Urinary bladder (tissue), 4 donors: ENCODE data around the gene SYNJ2. TPM values are rescaled to one million over a fixed set of nuclear protein-coding genes. Genes with fewer than 3 reads are reported as not detected.
A peak's percentile ranks its signal among the peaks of the same experiment; 100 is the strongest.
"Not testable (repeated sequence)": the region's sequence is repeated elsewhere in the genome, so short reads cannot be mapped to it uniquely, and the experiment has no call there.

ENCODE experiments used
- DNase-seq: peaks from one replicate; pipeline ENCODE4 v3.0.0-alpha.2; 2015; ENCODE audit errors: extremely low spot score
- H3K27ac ChIP-seq: one replicate; pipeline ENCODE4 v1.5.1; 2013; ENCODE audit warnings: low read depth, mild to moderate bottlenecking, moderate library complexity
- H3K36me3 ChIP-seq: one replicate; pipeline ENCODE4 v1.6.1; 2013; ENCODE audit warnings: mild to moderate bottlenecking, moderate library complexity; ENCODE audit not compliant: insufficient read depth
- H3K4me1 ChIP-seq: one replicate; pipeline ENCODE4 v1.6.1; 2013; ENCODE audit warnings: mild to moderate bottlenecking, moderate library complexity; ENCODE audit not compliant: insufficient read depth
- H3K4me3 ChIP-seq: one replicate; pipeline ENCODE4 v1.5.1; 2013; ENCODE audit warnings: low read depth, low read length
- WGBS: extraction: QIAGEN DNeasy Blood & Tissue Kit; methylation state at CpG from one replicate; pipeline ENCODE4 v1.1.7; 2013; 5-methylcytosine and 5-hydroxymethylcytosine counted together
- polyA plus RNA-seq: library from polyadenylated mRNA; stranded (reverse); fragments of 200-250 nt; gene quantifications from one replicate; pipeline ENCODE4 v1.2.3, GENCODE V29; 2013
- total RNA-seq: library from RNA; depleted of rRNA; stranded (reverse); fragments of >200 nt; gene quantifications from one replicate; pipeline ENCODE4 v1.2.3, GENCODE V29; 2014
- donor health status: healthy with polysubstance abuse.
- donor health status: healthy.

SYNJ2 gene, protein sequence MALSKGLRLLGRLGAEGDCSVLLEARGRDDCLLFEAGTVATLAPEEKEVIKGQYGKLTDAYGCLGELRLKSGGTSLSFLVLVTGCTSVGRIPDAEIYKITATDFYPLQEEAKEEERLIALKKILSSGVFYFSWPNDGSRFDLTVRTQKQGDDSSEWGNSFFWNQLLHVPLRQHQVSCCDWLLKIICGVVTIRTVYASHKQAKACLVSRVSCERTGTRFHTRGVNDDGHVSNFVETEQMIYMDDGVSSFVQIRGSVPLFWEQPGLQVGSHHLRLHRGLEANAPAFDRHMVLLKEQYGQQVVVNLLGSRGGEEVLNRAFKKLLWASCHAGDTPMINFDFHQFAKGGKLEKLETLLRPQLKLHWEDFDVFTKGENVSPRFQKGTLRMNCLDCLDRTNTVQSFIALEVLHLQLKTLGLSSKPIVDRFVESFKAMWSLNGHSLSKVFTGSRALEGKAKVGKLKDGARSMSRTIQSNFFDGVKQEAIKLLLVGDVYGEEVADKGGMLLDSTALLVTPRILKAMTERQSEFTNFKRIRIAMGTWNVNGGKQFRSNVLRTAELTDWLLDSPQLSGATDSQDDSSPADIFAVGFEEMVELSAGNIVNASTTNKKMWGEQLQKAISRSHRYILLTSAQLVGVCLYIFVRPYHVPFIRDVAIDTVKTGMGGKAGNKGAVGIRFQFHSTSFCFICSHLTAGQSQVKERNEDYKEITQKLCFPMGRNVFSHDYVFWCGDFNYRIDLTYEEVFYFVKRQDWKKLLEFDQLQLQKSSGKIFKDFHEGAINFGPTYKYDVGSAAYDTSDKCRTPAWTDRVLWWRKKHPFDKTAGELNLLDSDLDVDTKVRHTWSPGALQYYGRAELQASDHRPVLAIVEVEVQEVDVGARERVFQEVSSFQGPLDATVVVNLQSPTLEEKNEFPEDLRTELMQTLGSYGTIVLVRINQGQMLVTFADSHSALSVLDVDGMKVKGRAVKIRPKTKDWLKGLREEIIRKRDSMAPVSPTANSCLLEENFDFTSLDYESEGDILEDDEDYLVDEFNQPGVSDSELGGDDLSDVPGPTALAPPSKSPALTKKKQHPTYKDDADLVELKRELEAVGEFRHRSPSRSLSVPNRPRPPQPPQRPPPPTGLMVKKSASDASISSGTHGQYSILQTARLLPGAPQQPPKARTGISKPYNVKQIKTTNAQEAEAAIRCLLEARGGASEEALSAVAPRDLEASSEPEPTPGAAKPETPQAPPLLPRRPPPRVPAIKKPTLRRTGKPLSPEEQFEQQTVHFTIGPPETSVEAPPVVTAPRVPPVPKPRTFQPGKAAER (N-terminal part only)
- total RNA-seq: 14.3 TPM
- polyA plus RNA-seq: 10.7 TPM

DNA sequence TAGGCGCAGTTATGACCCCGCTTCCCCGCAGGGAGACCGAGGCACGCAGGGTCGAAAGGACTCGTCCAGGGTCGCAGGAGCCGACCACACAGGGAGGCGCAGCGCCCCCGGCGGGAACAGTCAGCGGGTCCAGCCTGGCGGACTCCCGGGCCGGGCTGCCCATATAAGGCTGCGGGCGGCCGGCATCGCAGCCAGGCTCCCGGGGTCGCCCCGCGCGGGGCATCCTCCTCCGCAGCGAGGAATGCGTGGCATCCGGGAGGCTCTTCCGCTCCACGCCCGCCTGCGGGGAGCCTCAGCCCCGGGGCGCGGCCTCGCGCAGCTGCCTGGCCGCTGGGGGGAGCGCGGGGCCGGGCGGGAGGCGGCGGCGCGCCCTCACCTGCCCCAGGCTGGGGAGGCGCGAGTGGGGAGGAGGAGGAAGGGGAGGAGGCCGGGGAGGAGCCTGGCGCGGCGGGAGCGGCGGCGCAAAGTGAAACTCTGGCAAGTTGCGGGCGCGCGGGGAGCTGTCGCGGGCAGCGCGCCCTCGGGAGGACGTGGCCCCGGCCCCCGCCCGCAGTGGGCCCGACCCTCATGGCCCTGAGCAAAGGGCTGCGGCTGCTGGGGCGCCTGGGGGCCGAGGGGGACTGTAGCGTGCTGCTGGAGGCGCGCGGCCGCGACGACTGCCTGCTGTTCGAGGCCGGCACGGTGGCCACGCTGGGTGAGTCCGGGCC lies at the start of gene SYNJ2:
Gene SYNJ2, plus strand, starts transcription at position 469 of the 707 bp plus-strand sequence. Its CDS starts 99 bp downstream, at position 568.
- Histone ChIP-seq H3K27ac (peak within 1 kb of the TSS; percentile 70), H3K4me1 (no peaks in the 10 kb centered on the region), H3K36me3 (no peaks in the 10 kb centered on the region), H3K4me3 (peak within 1 kb of the TSS; percentile 84)
- under 1% methylated on average over 86 of the region's 86 CpGs for WGBS
- DNase-seq: no peak

DNA sequence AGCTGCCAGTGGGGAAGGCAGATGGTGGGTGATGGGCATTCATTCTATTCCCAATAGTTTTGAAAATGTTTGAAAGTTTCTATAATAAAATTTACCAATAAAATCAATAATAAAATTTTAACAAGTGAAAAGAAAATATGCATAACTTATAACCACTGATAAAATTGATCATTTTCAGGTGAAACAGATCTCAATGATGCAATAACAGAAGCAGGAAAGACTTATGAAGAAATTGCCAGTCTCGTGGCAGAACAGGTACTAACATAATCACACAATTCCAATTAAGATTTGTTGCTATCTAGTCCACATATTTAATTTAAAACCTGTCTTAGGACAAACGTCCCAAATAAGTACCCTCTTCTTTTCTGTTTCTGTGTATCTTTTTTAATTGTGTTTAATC lies 45.9 kb upstream of the SYNJ2 start:
- H3K4me3 ChIP-seq: no peak overlapping the region
- no peaks in the 10 kb centered on the region for H3K36me3 ChIP-seq
- H3K27ac ChIP-seq: no peak overlapping the region
- H3K4me1 ChIP-seq: no peaks in the 10 kb centered on the region
- DNase-seq: no peak
- WGBS: 74% methylated on average over 2 of the region's 2 CpGs

DNA sequence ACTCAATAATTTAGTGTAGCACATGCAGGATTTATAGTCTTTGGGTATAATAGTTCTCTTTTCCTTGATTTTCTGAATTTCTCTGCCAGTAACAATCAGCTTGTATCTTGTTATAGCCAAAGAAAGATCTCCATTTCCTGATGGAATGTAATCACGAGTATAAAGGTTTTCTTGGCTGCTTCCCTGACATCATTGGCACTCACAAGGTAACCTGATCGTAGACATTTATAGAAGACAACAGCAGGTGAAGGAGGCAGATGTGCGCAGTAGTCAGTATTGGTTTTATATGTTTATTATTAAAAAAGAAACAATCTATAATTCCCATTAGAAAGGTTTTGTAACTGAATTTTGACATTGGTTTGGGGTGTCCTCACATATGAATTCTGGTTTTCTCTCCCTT lies 44.3 kb upstream of the SYNJ2 start:
- no peak for DNase-seq
- WGBS: 89% methylated on average over 3 of the region's 3 CpGs
- H3K27ac ChIP-seq: no peak overlapping the region
- no peak overlapping the region for H3K4me3 ChIP-seq
- no peaks in the 10 kb centered on the region for H3K4me1 ChIP-seq
- H3K36me3 ChIP-seq: no peaks in the 10 kb centered on the region

DNA sequence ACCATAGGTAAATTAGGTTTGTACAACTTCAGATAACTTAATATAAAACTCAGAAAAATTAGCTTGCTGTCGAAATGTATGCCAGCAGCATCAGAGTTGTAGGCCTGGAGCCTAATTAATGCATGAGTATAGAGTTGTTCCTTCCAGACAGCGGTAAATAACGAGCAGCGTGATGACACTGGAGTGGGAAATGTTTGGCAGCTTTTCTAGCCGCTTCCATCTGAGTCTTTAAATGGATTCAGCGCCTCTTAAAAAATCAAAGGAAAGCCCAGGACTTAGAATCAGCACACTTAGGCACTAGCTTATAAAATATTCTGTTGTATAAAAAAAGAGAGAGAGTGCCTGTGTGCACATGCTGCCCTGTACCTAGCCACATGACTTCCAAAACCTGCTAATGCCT lies 43.7 kb upstream of the SYNJ2 start:
- WGBS: 92% methylated on average over 6 of the region's 6 CpGs
- DNase-seq: no peak
- Histone ChIP-seq H3K4me3 (no peak overlapping the region), H3K27ac (no peak overlapping the region), H3K36me3 (no peaks in the 10 kb centered on the region), H3K4me1 (no peaks in the 10 kb centered on the region)

DNA sequence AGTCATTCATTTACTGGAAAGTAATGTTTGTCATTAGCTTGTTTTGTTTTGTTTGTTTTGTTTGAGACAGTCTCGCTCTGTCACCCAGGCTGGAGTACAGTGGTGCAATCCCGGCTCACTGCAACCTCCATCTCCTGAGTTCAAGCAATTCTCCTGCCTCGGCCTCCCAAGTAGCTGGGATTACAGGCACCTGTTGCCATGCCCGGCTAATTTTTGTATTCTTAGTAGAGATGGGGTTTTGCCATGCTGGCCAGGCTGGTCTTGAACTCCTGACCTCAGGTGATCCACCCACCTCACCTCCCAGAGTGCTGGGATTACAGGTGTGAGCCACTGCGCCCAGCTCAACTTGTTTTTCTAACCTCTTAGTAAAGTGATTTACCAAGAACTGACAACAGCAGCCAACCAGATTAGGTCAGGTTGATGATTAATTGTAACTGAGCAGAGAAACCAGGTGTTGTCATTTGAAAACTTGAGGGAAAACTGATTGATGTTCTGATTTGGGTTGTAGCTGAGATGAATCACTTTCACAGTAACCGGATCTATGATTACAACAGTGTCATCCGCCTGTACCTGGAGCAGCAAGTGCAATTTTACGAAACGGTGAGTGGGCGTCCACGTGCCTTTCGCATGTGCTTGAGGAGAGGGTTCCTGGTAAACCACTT lies 41.2 kb upstream of the SYNJ2 start:
- not testable (repeated sequence) for H3K27ac ChIP-seq, DNase-seq, H3K36me3 ChIP-seq, H3K4me3 ChIP-seq, H3K4me1 ChIP-seq
- WGBS: 93% methylated on average over 12 of the region's 12 CpGs

DNA sequence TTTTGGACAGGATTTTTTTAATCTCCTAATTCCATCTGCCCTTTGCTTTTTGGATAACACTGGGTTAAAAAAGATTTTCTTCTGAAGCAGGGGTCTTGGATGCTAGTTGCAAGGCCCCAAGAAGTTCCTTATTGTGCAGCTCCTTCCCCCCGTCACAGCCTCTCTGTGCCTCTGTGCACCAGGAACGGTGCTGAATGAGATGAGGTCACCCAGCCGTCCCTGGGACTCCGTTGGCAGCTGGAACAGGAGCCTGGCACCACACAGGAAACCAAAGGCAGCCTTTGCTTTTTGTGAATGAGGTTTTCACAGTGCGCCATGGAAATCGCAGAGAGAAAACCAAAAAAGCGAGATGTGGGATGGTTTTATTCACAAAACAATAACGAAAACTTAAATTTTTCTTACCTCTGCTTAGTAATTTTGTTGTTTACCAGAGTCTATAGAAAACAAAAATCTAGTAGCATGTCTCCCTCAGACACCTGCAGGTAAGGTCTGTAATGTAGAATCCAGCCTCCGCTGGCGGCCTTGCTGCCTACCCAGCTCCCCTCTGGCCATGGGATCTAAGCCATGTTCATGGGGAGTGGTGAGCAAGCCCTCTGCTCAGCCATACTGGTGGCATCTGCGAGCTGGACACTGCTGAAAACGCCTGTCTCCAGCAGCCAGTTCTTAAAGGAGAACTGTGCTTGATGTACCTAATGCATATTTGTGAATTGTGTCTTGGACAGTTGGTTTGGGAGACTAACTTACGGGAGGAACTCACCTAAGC lies 40.4 kb upstream of the SYNJ2 start:
- Histone ChIP-seq H3K4me3 (no peak overlapping the region), H3K4me1 (no peaks in the 10 kb centered on the region), H3K27ac (no peak overlapping the region), H3K36me3 (peaks cover 1% of the 10 kb centered on the region)
- 86% methylated on average over 13 of the region's 13 CpGs for WGBS
- DNase-seq: no peak

DNA sequence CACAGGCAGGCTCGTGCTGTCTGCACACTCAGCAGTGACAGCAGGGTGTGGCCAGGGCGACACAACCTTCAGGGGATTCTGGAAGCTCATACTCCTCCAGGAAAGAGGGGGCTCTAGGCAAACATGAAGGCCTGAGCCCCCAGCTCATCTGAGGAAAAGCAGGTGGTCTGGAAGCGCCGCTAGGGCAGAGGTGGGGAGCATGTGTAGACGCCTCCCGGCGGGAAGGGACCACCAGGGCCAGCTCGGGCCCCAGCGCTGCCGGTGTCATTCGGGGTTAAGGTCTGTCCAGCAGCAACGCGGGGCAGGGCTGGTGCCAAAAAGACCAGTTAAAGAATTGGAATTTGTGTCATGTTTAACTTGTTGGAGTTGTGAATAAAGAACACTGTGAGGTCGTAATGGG lies 39.3 kb upstream of the SYNJ2 start:
- no peak for DNase-seq
- WGBS: 86% methylated on average over 14 of the region's 14 CpGs
- Histone ChIP-seq H3K27ac (no peak overlapping the region), H3K36me3 (peaks cover 2% of the 10 kb centered on the region), H3K4me3 (no peak overlapping the region), H3K4me1 (no peaks in the 10 kb centered on the region)

DNA sequence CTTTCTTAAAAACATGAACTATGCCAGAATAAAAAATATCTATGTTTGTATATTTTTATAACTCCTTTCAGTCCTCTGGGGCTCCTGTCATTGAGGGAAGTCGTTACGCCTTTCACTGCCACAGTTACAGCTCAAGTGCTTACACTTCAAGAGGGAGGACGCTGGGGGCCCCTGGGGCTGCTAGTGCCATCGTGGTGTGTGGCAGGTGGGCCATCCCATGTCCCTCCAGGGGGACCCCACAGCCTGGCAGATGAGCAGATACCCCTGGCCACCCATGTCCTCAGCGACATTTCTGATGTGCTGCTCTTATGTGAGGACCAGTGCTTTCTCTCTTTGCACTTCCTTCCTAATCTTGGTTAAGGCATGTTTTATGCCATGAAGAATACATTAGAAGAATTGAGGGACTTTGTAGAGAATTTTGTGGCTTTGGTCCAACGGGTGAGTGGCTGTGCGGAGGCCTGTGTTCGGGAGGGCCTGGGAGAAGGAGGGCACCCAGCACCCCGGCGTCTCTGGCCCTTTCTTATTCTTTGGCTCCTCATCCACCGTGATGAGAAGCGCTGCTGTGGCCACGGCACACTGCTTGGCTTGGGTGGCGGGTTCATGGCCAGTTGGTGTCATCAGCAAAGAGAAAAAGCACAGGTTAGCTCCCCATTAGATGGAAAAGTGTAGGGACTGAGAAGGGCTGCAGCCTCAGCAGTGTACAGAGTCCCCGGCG lies 38.3 kb upstream of the SYNJ2 start:
- 92% methylated on average over 16 of the region's 16 CpGs for WGBS
- Histone ChIP-seq H3K27ac (no peak overlapping the region), H3K4me1 (no peaks in the 10 kb centered on the region), H3K36me3 (peaks cover 2% of the 10 kb centered on the region), H3K4me3 (no peak overlapping the region)
- no peak for DNase-seq

DNA sequence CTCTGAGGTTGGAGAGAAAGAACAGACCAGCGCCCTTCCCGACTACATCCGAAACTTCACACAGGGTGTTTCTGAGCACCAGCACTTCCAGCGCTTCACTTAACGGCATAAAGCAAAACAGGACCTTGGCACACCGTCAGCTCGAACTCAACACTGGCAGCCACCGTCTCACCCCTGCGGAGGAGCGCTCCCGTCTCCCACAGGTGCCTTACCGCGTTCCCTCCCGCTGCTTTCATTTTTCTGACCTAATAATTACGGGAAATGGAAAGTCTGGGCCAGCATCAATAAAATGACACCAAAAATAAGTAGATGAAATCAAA lies 37.7 kb upstream of the SYNJ2 start:
- no peak overlapping the region for H3K4me3 ChIP-seq
- no peak for DNase-seq
- H3K4me1 ChIP-seq: no peaks in the 10 kb centered on the region
- peaks cover 2% of the 10 kb centered on the region for H3K36me3 ChIP-seq
- 96% methylated on average over 15 of the region's 15 CpGs for WGBS
- H3K27ac ChIP-seq: no peak overlapping the region

DNA sequence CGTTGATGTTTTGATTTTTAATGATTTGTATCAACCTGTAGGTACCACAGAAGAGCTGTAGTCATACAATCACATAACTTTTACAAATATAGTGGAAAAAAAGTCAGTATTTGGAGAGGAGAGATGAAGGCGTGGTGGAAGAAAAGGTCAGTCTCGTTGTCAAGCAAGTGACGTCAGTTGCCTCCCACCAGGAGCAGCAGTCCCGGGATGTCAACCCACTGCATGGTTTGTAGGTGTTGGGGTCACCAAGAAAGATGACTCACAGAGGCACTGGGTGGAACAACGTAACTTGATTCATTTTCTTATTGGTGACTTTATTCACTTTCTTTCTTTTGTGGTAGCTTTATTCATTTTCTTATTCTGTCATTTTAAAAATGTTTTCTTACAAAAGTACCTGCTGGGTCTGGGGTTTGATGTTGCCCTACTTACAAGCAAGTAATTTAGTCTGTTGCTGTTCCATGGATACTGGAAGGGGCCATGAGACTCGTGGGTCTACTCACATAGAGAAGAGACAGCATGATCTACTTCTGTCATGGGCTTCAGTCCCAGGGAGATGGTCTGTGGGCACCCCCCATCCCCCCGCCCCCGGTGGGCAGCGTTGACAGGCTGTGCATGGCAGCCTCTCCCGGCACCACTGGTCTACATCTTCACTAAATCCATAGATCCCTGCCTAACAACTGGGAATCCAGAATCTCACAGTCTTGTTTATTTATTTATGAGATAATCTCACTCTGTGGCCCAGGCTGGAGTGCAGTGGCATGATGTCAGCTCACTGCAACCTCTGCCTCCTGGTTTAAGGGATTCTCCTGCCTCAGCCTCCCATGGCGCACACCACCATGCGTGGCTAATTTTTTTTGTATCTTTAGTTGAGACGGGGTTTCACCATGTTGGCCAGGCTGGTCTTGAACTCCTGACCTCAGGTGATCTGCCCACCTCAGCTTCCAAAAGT lies 36.4 kb upstream of the SYNJ2 start:
- Histone ChIP-seq H3K27ac (no peak overlapping the region), H3K36me3 (peaks cover 2% of the 10 kb centered on the region), H3K4me3 (no peak overlapping the region), H3K4me1 (no peaks in the 10 kb centered on the region)
- DNase-seq: no peak
- WGBS: 88% methylated on average over 14 of the region's 14 CpGs

DNA sequence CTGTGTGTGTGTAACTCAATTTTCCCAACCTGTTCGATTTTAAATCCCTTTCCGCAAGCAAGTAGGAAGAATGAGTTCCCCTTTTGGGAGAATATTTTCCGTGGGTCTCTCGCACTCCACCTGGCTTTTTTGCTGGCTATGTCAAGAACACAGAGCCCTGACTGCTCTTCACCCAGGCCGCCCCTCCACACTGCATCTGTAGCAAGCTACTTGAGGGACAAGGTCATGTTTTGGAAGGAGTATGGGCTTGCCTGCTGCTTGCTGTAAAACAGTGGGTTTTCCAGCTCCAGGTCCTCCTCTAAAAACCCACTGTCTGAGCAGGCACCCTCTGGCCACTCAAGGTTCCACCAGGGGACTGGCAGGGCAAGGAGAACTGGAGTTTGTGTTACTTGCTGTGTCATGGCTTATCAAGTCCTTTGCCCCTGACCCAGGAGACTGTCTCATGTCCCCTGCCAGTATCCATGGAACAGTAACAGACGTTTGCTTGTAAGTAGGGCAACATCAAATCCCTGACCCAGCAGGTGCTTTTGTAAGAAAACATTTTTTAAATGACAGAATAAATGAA lies 35.5 kb upstream of the SYNJ2 start:
- no peak overlapping the region for H3K27ac ChIP-seq
- DNase-seq: no peak
- peaks cover 2% of the 10 kb centered on the region for H3K36me3 ChIP-seq
- 93% methylated on average over 6 of the region's 6 CpGs for WGBS
- H3K4me1 ChIP-seq: no peaks in the 10 kb centered on the region
- no peak overlapping the region for H3K4me3 ChIP-seq
